Stomach smooth muscle (tissue), 2 donors: ENCODE data around the gene ARHGAP15.

Experiments used
- H3K27ac ChIP-seq: one replicate; pipeline ENCODE4 v1.7.0; 2013; ENCODE audit warnings: mild to moderate bottlenecking, low read length, inconsistent platforms
- H3K27me3 ChIP-seq, 2 donors: one replicate each; pipeline ENCODE4 v1.7.0; 2013; ENCODE audit warnings: low read length in 2 of 2; ENCODE audit not compliant: insufficient read depth in 2 of 2, control insufficient read depth in 1 of 2
- H3K36me3 ChIP-seq, 2 donors: one replicate each; pipeline ENCODE4 v1.7.0; 2013; ENCODE audit warnings: low read length in 2 of 2; ENCODE audit not compliant: control insufficient read depth in 2 of 2, insufficient read depth in 2 of 2
- H3K4me1 ChIP-seq: one replicate; pipeline ENCODE4 v1.7.0; 2013; ENCODE audit warnings: low read length; ENCODE audit not compliant: control insufficient read depth, insufficient read depth
- H3K4me3 ChIP-seq, 2 donors: one replicate each; pipeline ENCODE4 v1.7.0; 2013; ENCODE audit warnings: low read length in 2 of 2
- H3K9ac ChIP-seq, 2 donors: one replicate each; pipeline ENCODE4 v1.7.0; 2013; ENCODE audit warnings: low read length in 2 of 2, mild to moderate bottlenecking in 1 of 2
- H3K9me3 ChIP-seq, 2 donors: one replicate each; pipeline ENCODE4 v1.7.0; 2013; ENCODE audit warnings: low read length in 2 of 2; ENCODE audit not compliant: control insufficient read depth in 2 of 2
- donor health status: healthy.
- donor health status: Pancreatic carcinoma.

Gene ARHGAP15

GRCh38 chr2:143471550-143471949, 342.3 kb downstream of the ARHGAP15 start:
- H3K9me3 ChIP-seq, result no peaks in the 10 kb centered on the region
- H3K9ac ChIP-seq, result no peak overlapping the region
- no peaks in the 10 kb centered on the region for H3K4me1 ChIP-seq
- no peaks in the 10 kb centered on the region for H3K36me3 ChIP-seq
- no peak overlapping the region for H3K4me3 ChIP-seq
- H3K27ac ChIP-seq, result no peak overlapping the region
- H3K27me3 ChIP-seq, result no peaks in the 10 kb centered on the region

- no peak overlapping the region for H3K27ac ChIP-seq
- H3K27me3 ChIP-seq, result no peaks in the 10 kb centered on the region
- H3K36me3 ChIP-seq, result no peaks in the 10 kb centered on the region
- no peak overlapping the region for H3K9ac ChIP-seq
- H3K4me1 ChIP-seq, result no peaks in the 10 kb centered on the region
- H3K9me3 ChIP-seq, result no peaks in the 10 kb centered on the region
- H3K4me3 ChIP-seq, result no peak overlapping the region
These were observed 344.0 kb downstream of the ARHGAP15 start for GRCh38 chr2:143473216-143473615.

GRCh38 chr2:143473820-143474219, 344.6 kb downstream of the ARHGAP15 start:
- H3K27ac ChIP-seq, result no peak overlapping the region
- no peak overlapping the region for H3K4me3 ChIP-seq
- H3K9ac ChIP-seq, result no peak overlapping the region
- no peaks in the 10 kb centered on the region for H3K4me1 ChIP-seq
- no peaks in the 10 kb centered on the region for H3K9me3 ChIP-seq
- no peaks in the 10 kb centered on the region for H3K36me3 ChIP-seq
- no peaks in the 10 kb centered on the region for H3K27me3 ChIP-seq

- Histone ChIP-seq H3K4me3 (no peak overlapping the region), H3K9me3 (no peaks in the 10 kb centered on the region), H3K27me3 (no peaks in the 10 kb centered on the region), H3K36me3 (no peaks in the 10 kb centered on the region), H3K4me1 (no peaks in the 10 kb centered on the region), H3K9ac (no peak overlapping the region), H3K27ac (no peak overlapping the region)
These were observed 345.4 kb downstream of the ARHGAP15 start for GRCh38 chr2:143474586-143474985.

- no peak overlapping the region for H3K9ac ChIP-seq
- H3K9me3 ChIP-seq, result no peaks in the 10 kb centered on the region
- H3K4me3 ChIP-seq, result no peak overlapping the region
- H3K27ac ChIP-seq, result no peak overlapping the region
- H3K4me1 ChIP-seq, result no peaks in the 10 kb centered on the region
- no peaks in the 10 kb centered on the region for H3K27me3 ChIP-seq
- H3K36me3 ChIP-seq, result no peaks in the 10 kb centered on the region
These were observed 346.0 kb downstream of the ARHGAP15 start for GRCh38 chr2:143475041-143475776.

GRCh38 chr2:143476336-143477087, 347.3 kb downstream of the ARHGAP15 start:
- no peak overlapping the region for H3K4me3 ChIP-seq
- no peaks in the 10 kb centered on the region for H3K9me3 ChIP-seq
- no peaks in the 10 kb centered on the region for H3K27me3 ChIP-seq
- H3K9ac ChIP-seq, result no peak overlapping the region
- H3K4me1 ChIP-seq, result no peaks in the 10 kb centered on the region
- no peaks in the 10 kb centered on the region for H3K36me3 ChIP-seq
- no peak overlapping the region for H3K27ac ChIP-seq

- H3K27ac ChIP-seq, result no peak overlapping the region
- no peak overlapping the region for H3K9ac ChIP-seq
- no peaks in the 10 kb centered on the region for H3K9me3 ChIP-seq
- no peak overlapping the region for H3K4me3 ChIP-seq
- no peaks in the 10 kb centered on the region for H3K27me3 ChIP-seq
- no peaks in the 10 kb centered on the region for H3K4me1 ChIP-seq
- H3K36me3 ChIP-seq, result no peaks in the 10 kb centered on the region
These were observed 348.7 kb downstream of the ARHGAP15 start for GRCh38 chr2:143477714-143478443.

- H3K4me3 ChIP-seq, result no peak overlapping the region
- H3K27me3 ChIP-seq, result no peaks in the 10 kb centered on the region
- no peaks in the 10 kb centered on the region for H3K36me3 ChIP-seq
- no peak overlapping the region for H3K27ac ChIP-seq
- no peaks in the 10 kb centered on the region for H3K4me1 ChIP-seq
- H3K9me3 ChIP-seq, result no peaks in the 10 kb centered on the region
- H3K9ac ChIP-seq, result no peak overlapping the region
These were observed 350.9 kb downstream of the ARHGAP15 start for GRCh38 chr2:143480086-143480485.

- H3K9ac ChIP-seq, result no peak overlapping the region
- H3K9me3 ChIP-seq, result no peaks in the 10 kb centered on the region
- H3K27ac ChIP-seq, result peak overlapping the region; percentile 26
These were observed 351.5 kb downstream of the ARHGAP15 start for GRCh38 chr2:143480601-143481236.

GRCh38 chr2:143481237-143481623, 352.0 kb downstream of the ARHGAP15 start:
- Histone ChIP-seq H3K4me1 (no peaks in the 10 kb centered on the region), H3K36me3 (no peaks in the 10 kb centered on the region), H3K4me3 (no peak overlapping the region), H3K27ac (peak overlapping the region; percentile 26), H3K9ac (no peak overlapping the region), H3K9me3 (no peaks in the 10 kb centered on the region), H3K27me3 (no peaks in the 10 kb centered on the region)

More at GRCh38 chr2:143480601-143481236, 351.5 kb downstream of the ARHGAP15 start:
- H3K4me3 ChIP-seq, result no peak overlapping the region
- H3K4me1 ChIP-seq, result no peaks in the 10 kb centered on the region
- no peaks in the 10 kb centered on the region for H3K36me3 ChIP-seq
- no peaks in the 10 kb centered on the region for H3K27me3 ChIP-seq
